IPS DF 4.7 (cell line): ENCODE measurements around the gene LSP1.

ENCODE experiments used
- DNase-seq: peaks from one replicate; pipeline ENCODE4 v3.0.0-alpha.2; 2013; ENCODE audit warnings: low spot score; ENCODE audit errors: extremely low read depth

LSP1 gene

DNA sequence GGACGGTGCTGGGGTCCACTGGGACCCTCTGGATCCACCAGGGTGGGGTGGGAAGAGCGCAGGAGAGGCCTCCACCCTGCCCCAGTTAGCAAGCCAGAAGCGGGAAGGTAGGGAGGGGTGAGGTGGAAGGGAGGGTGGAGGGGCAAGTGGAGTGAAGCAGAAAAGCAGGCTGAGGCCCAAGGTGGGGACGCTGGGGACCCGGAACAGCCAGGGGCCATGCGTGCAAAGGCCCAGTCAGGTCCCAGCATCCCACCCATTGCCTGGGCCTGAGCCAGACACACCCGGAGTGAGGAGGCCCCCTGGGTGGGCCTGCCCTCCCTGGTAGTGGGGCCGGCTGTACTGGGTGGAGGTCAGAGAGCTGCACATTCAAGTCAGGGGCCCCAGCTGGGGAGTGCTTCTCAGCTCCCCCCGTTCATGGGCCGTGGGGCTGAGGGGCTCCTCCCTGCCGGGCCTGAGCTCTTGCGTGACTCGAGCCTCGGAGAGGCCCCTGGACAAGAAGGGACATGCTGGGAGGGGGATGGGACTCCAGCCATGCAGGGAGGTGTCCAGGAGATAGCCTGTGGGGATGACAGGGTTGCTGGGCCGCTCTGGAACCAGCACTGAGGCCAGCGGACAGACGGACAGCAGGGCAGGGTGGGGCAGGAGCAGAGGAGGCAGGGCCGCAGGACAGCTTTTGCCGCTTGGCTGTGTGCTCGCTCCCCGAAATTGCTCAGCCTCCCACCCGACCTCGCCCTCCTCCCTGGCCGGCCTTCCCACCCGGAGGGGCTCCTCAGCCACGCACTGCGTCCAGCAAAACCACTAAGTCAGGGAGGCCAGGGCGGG is 74.4 kb downstream of the LSP1 start:
- no peak for DNase-seq

DNA sequence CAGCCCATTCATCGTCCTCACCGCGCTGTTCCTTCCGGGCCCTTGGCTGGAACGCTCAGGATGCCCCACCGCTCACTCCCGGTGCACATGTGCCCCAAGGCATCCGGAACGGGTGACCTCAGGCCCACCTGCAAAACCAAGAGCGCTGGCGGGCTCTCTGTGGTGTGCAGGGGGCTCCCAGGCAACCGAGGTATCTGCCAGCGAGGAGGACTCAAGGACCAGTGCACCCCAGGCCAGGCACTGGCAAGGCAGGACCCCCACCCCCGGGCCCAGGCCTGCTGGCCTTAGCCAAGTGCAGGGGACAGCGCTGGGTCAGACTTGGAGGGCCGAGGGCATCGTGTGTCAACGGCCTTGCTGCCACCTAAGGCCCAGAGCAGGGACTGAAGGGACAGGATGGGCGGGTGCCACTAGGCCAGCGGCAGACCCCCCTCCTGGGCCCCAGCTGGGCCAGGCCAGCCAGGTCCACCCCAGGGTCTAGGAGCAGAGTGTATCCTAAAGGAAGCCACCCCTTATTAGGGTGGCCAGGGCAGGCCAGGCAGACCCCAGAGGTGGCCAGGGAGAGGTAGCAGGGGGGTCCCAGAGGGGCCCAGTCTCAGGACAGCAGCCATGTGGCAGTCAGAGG is 75.1 kb downstream of the LSP1 start:
- no peak for DNase-seq

DNA sequence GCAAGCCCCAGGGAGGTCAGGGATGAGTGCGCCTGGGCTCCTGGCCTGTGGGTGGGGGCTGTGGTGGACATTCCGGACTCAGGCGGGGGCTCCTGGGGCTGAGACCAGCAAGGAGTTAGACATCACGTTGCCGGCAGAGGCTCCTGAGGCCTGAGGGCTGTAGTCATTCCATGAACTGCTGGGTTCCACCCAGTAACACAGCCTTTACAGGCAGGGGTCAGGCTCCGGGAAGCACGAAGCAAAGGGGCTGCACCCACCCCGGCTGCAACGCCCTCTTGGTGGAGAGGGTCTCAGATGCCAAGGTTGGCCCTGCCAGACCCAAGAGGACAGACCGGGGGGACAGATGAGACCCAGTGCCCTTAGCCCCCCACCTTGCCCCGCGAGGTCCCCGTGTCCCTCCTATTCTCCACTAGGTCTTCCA is 75.6 kb downstream of the LSP1 start:
- no peak for DNase-seq

DNA sequence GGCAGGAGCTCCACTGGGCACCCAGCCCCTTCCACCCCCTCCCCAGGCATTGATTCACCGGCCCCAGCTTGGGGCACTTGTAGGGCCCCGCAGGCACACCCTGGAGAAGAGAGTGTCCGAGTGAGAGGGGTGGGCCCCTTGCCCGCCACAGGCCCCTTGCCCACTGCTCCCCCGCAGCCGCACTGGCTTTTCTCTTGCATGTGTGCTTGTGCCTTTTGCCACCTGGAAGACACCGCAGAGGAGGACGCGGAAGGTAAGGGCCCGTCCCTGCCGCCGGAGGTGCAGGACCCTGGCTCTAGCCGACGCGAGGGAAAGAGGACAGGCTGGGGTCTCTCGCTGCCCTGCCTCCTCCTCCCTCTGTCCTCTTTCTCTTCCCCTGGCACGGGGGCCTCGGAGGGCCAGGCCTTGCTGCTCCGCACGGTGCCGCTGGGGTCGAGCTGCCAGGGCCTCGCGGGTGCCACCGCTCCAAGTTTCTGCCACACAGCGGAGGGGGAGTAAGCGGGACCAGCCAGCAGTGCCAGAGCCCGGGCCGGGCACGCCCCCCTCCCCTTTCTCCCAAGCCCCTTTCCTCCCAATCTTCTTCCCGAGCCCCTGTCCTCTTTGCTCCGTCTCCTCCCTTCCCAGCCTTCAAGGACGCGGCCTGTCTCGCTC is 76.1 kb downstream of the LSP1 start:
- no peak for DNase-seq

DNA sequence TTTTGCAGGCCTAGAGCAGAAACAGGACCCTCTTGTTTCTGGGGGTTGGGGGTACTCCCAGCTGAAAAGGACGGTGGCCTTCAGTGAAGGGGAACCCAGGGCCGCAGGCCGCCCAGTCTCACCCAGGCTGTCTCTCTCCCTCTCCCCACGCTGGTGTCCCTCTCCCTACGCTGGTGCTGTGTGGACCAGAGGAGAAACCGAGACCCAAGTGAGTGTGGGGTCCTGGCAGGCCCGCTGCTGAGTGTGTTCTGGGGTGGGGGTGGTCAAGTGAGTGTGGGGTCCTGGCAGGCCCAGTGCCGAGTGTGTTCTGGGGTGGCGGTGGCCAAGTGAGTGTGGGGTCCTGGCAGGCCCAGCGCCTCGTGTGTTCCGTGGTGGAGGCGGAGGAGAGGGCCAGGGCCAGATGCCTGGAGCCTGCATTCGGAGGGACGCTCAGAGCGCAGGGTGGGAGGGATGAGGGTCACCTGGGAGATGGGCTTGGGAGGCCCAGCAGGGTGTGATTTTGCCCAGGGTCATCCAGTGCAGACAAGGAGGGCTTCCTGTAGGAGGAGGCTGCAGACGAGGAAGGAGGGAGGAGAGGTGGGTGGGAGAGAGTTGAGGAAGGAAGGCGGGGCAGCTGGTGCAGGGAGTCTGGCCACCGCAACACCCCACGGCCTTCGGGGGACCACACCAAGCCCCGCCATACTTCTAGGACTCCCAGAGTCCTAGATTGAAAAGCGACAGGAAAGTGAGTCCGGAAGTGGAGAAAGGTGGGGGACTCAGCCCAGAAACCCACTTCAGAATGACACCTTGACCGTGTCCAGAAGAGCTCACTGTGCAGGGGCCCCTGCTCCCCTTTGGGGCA is 77.0 kb downstream of the LSP1 start:
- DNase-seq, result no peak

DNA sequence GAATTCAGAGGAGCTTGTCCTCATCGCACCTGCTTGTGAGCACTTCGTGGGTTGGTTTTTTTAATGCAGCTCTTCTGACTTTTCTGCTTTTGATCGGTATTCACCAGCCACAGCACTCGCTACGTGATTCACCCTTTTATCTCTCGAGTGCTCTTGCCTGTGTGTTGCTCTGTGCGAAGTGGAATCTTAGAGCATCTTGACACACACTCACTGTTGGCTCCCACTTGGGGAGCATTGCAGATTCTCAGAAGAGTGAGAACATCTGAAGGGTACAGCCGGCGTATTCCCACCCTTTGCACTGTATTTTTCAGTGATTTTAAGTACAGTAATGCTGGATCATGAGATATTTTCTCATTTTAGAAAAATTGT is 77.6 kb downstream of the LSP1 start:
- no peak for DNase-seq

DNA sequence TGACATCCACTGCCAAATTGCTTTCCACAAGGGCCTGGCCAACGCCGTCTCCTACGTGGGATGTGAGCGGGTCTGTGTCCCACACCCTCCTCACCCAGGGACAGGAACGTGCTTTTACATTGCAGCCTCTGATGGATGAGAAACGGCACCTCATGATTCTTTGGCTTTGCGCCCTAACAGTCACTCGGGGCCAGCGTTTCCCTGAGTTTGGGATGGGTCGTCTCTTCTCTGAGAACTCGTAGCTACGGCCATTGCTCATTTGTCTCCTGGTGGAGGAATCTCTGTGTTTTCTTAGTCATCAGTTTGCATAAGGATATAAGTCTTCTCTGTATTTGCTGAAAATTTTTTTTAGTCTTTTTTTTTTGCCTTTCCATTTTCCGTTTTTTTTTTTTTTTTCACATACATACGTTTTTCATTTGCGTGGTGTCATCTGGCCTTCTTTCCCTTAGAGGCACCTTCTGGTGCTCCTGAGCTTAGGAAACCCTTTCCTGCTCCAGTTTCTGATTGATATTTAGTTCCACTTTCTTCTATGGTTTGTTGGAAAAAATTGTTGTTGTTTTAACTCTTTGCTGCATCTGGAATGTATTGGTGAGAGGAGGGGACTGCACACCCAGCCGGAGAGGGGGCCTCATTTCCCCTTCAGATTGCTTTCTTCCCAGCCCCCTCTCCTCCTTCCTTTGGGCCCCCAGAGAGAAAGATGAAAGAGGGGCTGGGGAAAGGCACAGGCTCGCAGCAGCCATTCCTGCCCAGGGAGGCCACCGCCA is 78.6 kb downstream of the LSP1 start:
- DNase-seq, result no peak

DNA sequence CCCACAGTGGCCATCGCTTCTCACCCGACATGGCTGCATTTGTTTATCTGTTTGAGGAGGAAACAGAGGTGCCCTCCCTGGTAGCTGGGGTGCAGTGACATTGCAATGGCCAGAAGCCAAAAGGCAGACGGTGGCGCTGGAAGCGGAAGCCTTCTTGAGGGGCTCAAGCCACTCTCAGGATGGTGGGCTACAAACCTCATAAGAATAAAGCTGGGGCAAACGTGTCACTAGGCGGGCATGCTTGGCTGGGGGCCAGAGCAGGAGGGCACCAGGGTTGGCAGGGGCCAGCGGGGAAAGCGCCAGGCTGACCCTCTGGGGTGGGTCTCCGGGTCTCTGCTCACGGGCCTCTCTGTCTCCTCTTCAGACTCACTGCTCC is 79.2 kb downstream of the LSP1 start:
- no peak for DNase-seq

DNA sequence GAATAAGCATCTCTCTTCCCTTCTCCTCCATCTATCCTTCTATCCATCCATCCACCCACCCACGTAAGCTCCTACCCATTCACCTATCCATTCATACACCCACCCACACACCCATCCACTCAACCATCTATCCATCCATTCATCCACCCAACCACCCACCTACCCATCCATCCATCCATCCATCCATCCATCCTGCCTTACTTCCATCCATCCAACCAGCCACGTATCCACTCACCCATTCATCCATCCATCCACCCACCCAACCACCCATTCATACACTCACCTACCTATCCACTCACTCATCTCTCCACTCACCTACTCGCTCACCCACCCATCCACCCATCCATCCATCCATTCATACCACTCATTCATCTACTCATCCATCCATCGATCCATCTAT is 79.8 kb downstream of the LSP1 start:
- DNase-seq, result no peak

DNA sequence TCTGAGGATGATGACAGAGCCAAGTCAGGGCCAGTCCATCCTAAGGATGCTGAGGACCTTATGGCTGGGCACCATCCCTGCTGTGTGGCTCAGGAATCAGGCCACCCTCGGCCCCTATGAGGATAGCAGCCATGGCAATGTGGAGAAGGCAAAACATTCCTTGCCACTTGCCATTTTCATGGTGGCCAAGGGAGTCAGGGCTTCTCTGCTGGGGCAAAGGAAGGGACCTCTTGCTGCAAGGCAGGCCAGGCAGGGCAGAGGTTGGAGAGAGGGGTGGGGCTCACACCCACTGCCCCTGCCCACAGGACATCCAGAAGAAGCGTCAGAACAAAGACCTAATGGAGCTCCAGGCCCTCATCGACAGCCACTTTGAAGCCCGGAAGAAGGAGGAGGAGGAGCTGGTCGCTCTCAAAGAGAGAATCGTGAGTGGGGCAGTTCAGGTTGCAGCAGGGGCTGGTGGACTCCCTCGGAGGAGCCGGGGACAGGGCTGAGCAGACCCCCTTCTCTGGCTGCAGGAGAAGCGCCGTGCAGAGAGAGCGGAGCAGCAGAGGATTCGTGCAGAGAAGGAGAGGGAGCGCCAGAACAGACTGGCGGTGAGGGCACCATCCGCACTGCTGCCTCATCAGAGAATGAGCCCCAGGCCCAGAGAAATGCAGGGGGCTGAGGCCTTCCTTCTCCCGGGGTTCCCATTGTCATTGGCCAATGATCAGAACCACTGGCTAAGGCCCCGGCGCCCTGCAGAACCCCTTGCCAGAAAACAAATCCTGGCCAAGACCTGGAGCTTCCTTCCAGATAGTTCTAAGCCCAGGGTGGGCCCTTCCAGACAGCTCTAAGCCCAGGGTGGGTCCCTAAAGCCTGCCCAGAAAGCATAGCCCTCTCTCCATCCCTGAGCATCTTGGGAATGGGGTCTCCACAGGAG is 80.8 kb downstream of the LSP1 start:
- DNase-seq, result no peak

DNA sequence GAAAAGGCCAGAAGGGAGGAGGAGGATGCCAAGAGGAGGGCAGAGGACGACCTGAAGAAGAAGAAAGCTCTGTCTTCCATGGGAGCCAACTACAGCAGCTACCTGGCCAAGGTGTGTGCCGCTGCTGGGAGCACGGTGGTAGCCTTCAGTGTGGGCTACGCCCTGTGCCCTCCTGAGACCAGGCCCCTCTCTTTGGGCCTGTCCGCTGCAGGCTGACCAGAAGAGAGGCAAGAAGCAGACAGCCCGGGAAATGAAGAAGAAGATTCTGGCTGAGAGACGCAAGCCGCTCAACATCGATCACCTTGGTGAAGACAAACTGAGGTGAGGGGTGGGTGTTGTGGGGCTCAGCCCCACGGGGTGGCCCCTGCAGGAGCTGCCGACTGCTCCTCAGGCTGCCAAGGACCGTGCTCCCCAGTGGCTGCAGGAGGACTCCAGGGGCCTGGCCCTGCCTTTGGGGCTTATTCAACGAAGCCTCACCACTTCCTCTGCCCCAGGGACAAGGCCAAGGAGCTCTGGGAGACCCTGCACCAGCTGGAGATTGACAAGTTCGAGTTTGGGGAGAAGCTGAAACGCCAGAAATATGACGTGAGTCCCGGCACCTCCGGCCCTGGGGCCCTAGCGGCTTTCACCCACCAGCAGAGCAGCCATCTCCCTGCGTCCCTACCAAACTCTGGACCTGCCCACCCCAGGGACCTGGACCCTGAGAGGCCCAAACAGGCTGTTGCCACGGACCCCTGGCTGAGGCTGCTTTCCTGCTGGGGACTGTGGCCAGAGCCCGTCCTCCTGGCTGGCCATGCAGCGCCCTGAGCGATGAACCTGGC is 81.7 kb downstream of the LSP1 start:
- no peak for DNase-seq

DNA sequence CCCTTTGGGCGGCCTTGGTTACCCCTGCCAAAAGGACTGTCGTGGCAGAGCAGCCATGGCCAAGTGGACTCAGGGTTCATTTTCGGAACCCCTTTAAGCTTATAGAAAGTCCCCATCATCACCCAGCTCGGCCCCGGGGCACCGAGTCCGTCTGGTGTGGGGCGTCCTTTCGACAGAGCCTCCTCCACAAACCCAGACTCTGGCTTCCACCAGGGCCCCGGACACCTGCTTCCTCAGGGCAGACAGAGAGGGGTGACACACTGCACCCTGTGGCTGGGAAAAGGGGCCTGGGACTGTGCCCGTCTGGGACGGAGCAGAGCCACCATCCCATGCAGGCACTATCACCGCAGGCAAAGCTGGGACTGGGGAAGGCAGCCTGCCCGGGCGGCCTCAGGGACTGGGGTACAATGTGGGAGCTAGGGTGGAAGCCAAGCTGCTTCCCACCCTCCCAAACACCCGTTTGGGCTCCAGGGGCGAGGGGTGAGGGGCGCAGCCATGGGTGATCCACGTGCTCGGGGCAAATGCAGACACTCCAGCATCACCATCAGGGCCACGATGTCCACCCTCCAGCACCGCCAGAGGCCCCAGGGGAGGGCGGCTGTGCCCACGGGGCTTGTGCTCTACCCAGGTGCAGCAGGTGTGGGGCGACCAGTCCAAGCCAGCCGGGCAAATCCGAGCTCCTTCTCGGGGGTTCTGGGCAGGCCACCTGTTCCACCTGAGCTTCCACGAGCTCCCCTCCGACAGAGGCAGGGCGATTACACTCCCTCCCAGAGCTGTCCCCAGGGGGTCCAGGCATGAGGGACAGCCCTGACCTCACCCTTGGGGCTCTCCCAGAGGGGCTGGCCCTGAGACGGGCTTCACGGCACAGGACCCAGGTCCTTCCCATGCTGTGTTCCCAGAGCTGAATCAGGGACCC is 82.5 kb downstream of the LSP1 start:
- no peak for DNase-seq

DNA sequence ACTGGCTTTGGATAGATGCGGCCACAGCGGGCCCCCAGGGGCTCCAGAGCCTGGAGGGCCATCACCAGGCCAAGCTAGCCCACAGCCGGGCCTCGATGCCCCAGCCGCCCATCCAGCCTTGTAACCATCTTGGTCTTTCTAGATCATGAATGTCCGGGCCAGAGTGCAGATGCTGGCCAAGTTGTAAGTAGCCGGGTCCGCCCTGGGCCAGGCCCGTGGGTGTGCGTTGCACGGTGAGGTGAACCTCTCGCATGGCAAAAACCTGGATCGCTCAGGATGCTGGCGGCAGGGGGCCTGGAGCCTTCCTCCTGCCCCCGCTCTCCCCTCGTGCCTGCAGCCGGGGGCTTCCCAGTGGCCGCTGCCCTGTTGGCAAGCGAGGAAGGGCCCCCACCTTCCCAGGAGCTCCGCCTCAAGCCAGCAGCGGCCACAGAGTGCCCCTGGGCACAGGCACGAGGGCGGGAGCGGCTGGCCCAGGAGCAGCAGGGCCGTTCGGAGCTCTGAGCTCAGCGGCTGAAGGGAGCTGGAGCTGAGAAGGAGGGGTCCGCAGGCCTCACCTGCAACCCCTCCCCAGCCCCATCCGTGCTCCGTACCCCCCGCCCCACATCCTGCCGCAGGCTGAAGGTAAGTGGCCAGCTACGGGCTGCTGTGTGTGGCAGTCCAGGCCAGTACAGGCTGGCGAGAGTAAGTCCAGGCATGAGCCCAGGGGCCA is 83.3 kb downstream of the LSP1 start:
- DNase-seq, result no peak

DNA sequence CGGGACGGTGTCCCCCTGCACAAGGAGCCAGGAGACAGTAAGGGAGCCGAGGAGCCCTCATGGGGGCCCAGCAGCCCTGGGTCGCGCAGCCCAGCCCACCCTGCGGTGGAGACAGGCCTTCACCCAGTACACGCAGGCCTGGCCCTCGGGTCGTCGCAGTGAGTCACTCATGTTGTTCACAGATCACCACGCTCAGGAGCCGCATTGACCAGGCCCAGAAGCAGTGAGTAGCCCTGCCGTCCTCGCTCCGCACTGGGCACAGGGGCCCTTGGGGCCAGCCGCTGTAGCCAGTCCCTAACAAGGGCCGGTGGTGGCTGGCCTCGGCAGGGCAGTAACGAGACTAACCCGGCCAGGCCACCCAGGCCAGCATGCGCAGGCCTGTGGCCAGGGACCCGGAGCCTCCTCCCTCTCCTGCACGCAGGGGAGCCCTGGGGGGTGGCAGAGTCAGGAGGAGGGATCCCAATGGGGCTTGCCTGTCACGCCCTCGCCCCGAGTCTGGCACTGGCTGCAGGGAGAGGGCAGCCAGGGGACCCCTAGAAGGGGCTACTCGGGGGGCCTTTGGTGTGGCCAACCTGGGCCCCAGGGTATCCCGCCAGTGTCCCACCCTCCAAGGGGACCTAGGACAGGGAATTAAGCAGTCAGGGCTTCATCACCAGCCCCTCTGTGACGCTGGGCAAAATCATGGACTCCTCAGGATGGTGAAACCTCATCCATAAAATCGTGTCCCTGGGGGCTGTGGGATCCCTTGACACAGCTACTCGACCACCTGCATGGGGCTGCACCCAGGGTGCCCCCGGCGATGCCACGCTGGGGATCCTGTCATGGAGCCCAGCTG is 84.1 kb downstream of the LSP1 start:
- no peak for DNase-seq

DNA sequence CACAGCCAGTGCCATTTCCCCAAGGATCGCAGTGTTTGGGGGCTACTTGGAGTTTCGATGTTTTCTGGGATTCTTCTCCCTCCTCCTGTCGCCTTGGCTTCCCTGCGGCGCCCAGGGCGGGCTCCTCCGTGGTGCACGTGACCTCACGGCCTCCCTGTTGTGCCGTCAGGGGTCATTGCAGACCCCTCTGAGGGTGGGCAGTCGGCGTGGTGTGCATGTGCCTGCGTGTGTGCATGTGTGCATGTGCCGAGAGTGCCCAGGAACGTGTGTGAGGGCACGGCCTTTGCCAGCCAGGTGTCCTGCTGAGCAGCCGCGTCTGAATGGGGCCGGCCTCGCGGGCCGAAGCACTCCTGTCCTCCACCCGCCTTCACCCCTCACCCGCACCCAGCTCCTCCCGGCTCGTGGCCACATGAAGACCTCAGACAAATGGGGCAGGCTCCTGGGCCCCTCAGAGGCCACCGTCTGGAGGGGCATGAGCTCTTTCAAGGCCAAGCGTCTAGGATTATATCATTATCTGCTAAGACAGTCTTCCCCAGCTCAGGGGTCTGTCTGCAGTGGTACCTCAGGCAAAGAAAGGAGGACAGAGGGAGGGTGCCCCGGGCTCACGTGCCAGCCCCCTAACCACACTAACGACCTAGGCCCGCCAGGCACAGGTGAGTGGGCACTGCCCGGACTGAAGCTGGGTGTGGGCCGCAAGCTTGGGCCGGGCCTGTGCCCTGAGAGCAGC is 84.9 kb downstream of the LSP1 start:
- DNase-seq, result no peak
